Naive thymus-derived CD8-positive, alpha-beta T cell (primary cell): Measurements from ENCODE around the gene MAML3. TPM values are rescaled to one million over a fixed set of nuclear protein-coding genes. Genes with fewer than 3 reads are reported as not detected.
A peak's percentile ranks its signal among the peaks of the same experiment; 100 is the strongest.

Experiments
- ATAC-seq, 2 donors: fragments of 150-1000 bp; cut with Tn5 transposase in 1 of 2; sonication (Bioruptor Pico), chemical (Tn5 transposase) in 1 of 2; 1 replicate in 1 of 2; 2 replicates in 1 of 2; pipeline ENCODE4 v1.10.0; 2021; ENCODE audit warnings: mild to moderate bottlenecking in 2 of 2, moderate library complexity in 2 of 2
- POLR2A ChIA-PET: fragments of 350-600 bp; sonication (Branson Sonifier 250); formaldehyde crosslinking; loops from one replicate; lab custom pipeline; 2021; ENCODE audit warnings: antibody characterized with exemption; lab: Charles Lee
- DNase-seq, 10 donors: peaks; one replicate each; pipeline versions ENCODE4 v3.0.0 to v3.0.0-alpha.2; 2020 to 2022
- H3K27ac Mint-ChIP-seq, 10 donors: one replicate each; pipeline ENCODE4 v1.8.0; 2020 to 2022; ENCODE audit warnings: mild to moderate bottlenecking in 10 of 10, mixed read lengths in 10 of 10, moderate library complexity in 4 of 10, inconsistent platforms in 1 of 10
- H3K27me3 Mint-ChIP-seq, 5 donors: one replicate each; pipeline ENCODE4 v1.8.0; 2021 to 2022; ENCODE audit warnings: mixed read lengths in 5 of 5
- H3K36me3 Mint-ChIP-seq, 3 donors: one replicate each; pipeline ENCODE4 v1.8.0; 2020 to 2022; ENCODE audit warnings: mixed read lengths in 3 of 3, mild to moderate bottlenecking in 2 of 3, inconsistent platforms in 1 of 3
- H3K4me1 Mint-ChIP-seq, 4 donors: one replicate each; pipeline ENCODE4 v1.8.0; 2021 to 2022; ENCODE audit warnings: mixed read lengths in 4 of 4
- H3K4me3 Mint-ChIP-seq, 10 donors: one replicate each; pipeline ENCODE4 v1.8.0; 2020 to 2022; ENCODE audit warnings: mild to moderate bottlenecking in 10 of 10, mixed read lengths in 10 of 10, moderate library complexity in 6 of 10, inconsistent platforms in 1 of 10
- H3K9me3 Mint-ChIP-seq, 9 donors: one replicate each; pipeline ENCODE4 v1.8.0; 2020 to 2022; ENCODE audit warnings: mixed read lengths in 9 of 9, mild to moderate bottlenecking in 3 of 9, inconsistent platforms in 1 of 9, moderate library complexity in 1 of 9
- polyA plus RNA-seq, 3 donors: library from polyadenylated mRNA; unstranded; fragments of 300-500 nt; fragmentation: Illumina TruSeq; gene quantifications; one replicate each; pipeline ENCODE4 v1.2.3, GENCODE V29; 2021
- total RNA-seq, 8 experiments: library from RNA in 2 of 8; stranded (reverse) in 2 of 8; gene quantifications; one replicate each; pipeline ENCODE4 v1.2.3 and lab custom pipeline; 2021 to 2026

MAML3 gene
- total and polyA plus RNA-seq, 5 experiments from 2014 or later, result 0.51 to 5.3 (median 1.6) TPM

GRCh38 chr4:140094438-140095420, 59.3 kb downstream of the MAML3 start:
- Mint-ChIP-seq H3K27ac (peak overlapping the region; percentile 84 to 98 (median 94)), H3K27me3 (no peaks in the 10 kb centered on the region), H3K36me3 (no peaks in the 10 kb centered on the region), H3K4me3 (peak overlapping the region; percentile 71 to 88 (median 78)), H3K9me3 (no peaks in the 10 kb centered on the region), H3K4me1 (peaks cover 40 to 76% (median 63%) of the 10 kb centered on the region in 4 donors)
- ATAC-seq (peak; percentile 70 to 72), DNase-seq (peak; percentile 34 to 81 (median 64))
- POLR2A ChIA-PET, result interaction anchor here (0.9 to 4.0 kb wide), 11 partner anchors 9 to 59 kb away, joined by 3 to 24 read pairs (median 3); partner anchors contain the start of gene MAML3

DNA sequence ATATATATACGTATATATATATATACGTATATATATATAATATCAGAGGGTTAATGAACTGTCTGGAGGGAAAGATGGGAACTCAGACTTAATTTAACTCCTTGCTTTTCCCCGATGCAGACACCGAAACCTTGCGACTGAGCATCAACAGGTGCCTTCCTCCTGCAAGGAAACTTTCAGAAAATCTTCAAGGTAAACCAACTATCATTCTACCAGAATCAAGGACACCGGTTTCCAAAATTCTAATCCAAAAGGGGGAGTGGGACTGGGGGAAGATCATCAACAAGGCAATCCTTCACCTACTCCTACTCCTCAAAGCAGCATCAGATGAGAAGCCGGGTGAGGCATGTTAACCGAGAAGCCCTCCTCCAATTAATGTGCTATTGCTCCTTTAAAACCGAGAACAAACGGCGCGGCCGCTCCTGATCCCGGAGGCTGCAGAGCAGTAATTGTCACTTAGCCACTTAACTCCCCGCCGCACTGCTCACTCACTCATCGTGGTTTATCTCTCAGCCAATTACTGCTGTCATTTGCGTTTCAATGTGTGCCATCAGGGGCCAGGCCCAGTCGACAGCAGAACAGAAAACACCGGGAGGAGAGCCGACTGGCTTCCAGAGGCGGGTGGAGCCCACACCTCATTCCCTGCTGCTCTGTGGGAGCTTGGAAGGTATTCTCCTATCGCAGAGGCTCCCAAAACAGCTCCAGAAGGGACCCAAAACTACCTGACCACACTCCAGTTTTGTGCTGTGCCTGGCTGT, 61.7 kb downstream of the MAML3 start:
- Mint-ChIP-seq H3K9me3 (no peaks in the 10 kb centered on the region), H3K27ac (peak overlapping the region in 8 of 10 donors; percentile 35 to 72 (median 48)), H3K36me3 (no peaks in the 10 kb centered on the region), H3K4me1 (peaks cover 36 to 55% (median 45%) of the 10 kb centered on the region in 4 donors), H3K27me3 (peaks cover 0 to 2% (median 0%) of the 10 kb centered on the region in 5 donors), H3K4me3 (peak overlapping the region in 8 of 10 donors; percentile 21 to 71 (median 54))
- POLR2A ChIA-PET, result interaction anchor here (1.2 to 4.0 kb wide), 2 partner anchors 21 to 43 kb away, joined by 5 to 24 read pairs; no protein-coding TSS in a partner anchor
- no peak for ATAC-seq
- DNase-seq, result no peak

- no peak overlapping the region for H3K4me3 Mint-ChIP-seq
- no peak for ATAC-seq
- H3K27me3 Mint-ChIP-seq, result peaks cover 0 to 2% (median 0%) of the 10 kb centered on the region in 5 donors
- peaks cover 30 to 45% (median 36%) of the 10 kb centered on the region in 4 donors for H3K4me1 Mint-ChIP-seq
- POLR2A ChIA-PET, result interaction anchor here (1.8 kb wide), 1 partner anchor 59 kb away, joined by 5 read pairs; no protein-coding TSS in a partner anchor
- H3K36me3 Mint-ChIP-seq, result no peaks in the 10 kb centered on the region
- DNase-seq, result no peak
- H3K27ac Mint-ChIP-seq, result peak overlapping the region in 1 of 10 donors; percentile 37
- H3K9me3 Mint-ChIP-seq, result no peaks in the 10 kb centered on the region
Measured at GRCh38 chr4:140091305-140091704, 62.7 kb downstream of the MAML3 start.

DNA sequence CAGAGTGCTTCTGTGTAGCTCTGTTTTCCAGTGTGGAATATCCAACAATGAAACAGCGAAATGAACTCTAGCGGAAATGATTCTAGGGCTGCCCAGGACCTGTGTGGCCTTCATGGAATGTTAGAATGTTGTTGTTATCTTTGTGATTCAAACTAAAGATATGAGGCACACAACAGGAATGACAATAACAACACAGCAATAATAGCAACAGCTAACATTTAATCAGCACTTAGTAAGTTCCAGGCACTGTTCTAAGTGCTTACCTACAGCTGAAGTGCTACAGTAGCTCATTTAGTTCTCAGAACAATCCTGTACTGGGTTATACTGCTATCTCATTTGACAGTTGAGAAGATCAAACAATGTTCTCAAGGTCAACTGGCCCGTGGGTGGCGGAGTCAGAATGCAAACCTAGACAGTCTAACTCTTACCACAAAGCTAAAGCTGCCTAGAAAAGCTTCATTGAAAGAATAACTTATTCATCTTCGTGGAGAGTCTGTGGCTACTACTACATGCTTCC, 63.7 kb downstream of the MAML3 start:
- ATAC-seq, result no peak
- Mint-ChIP-seq H3K27me3 (peaks cover 0 to 2% (median 0%) of the 10 kb centered on the region in 5 donors), H3K4me3 (no peak overlapping the region), H3K27ac (no peak overlapping the region), H3K4me1 (peaks cover 20 to 34% (median 25%) of the 10 kb centered on the region in 4 donors), H3K9me3 (no peaks in the 10 kb centered on the region), H3K36me3 (no peaks in the 10 kb centered on the region)
- POLR2A ChIA-PET, result interaction anchor here (1.8 kb wide), 1 partner anchor 60 kb away, joined by 5 read pairs; no protein-coding TSS in a partner anchor
- DNase-seq, result no peak

DNA sequence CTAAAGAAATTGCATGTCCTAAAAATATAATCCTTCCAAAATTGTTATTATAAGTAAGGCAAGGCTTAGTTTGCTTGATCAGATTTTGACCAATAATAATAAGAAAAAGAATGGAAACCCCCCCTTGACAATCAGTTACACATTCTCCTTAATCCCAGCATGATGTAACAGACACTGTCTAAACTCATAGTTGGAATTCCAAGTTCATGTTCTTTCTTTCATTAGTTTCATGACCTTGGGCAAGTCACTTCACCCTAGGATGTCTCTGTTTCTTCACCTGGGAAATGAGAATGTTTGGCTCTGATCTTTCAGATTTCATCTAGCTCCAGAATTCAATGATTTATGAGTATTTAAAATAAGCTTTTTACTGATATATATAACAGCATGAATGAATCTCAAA, 64.8 kb downstream of the MAML3 start:
- POLR2A ChIA-PET, result interaction anchor here (1.8 kb wide), 1 partner anchor 61 kb away, joined by 5 read pairs; no protein-coding TSS in a partner anchor
- no peak for DNase-seq
- ATAC-seq, result no peak
- peaks cover 0 to 2% (median 0%) of the 10 kb centered on the region in 5 donors for H3K27me3 Mint-ChIP-seq
- H3K27ac Mint-ChIP-seq, result peak overlapping the region in 1 of 10 donors; percentile 20
- H3K4me1 Mint-ChIP-seq, result peaks cover 12 to 24% (median 15%) of the 10 kb centered on the region in 4 donors
- H3K4me3 Mint-ChIP-seq, result no peak overlapping the region
- no peaks in the 10 kb centered on the region for H3K36me3 Mint-ChIP-seq
- no peaks in the 10 kb centered on the region for H3K9me3 Mint-ChIP-seq

GRCh38 chr4:140088323-140088967, 65.5 kb downstream of the MAML3 start:
- Mint-ChIP-seq H3K36me3 (no peaks in the 10 kb centered on the region), H3K4me3 (no peak overlapping the region), H3K9me3 (no peaks in the 10 kb centered on the region), H3K27me3 (peaks cover 0 to 2% (median 0%) of the 10 kb centered on the region in 5 donors), H3K27ac (no peak overlapping the region), H3K4me1 (peaks cover 7 to 16% (median 11%) of the 10 kb centered on the region in 4 donors)
- DNase-seq (no peak), ATAC-seq (no peak)
- POLR2A ChIA-PET, result no interaction called here

DNA sequence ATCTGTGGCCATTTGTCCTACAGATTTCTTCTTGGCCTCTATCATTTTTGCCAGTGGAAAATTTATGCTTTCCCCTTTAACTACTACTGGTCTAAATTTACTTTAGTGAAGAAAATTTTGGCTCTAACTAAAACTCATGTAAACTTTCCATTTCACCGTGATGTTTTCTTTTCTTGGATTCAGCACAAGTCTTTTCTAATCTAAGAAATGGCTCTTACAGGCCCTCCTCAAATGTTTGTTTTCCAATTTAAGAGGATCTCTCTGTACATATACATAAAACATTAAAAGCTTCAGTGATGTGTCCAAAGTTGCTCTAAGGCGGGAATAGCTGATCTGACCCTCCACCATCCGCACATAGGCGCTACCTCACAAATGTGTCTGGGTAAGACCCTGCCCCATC, 68.1 kb downstream of the MAML3 start:
- DNase-seq, result no peak
- H3K4me3 Mint-ChIP-seq, result no peak overlapping the region
- POLR2A ChIA-PET, result interaction anchor here (0.6 to 0.9 kb wide), 3 partner anchors 9 to 14 kb away, joined by 3 read pairs; no protein-coding TSS in a partner anchor
- ATAC-seq, result no peak
- H3K27ac Mint-ChIP-seq, result no peak overlapping the region
- no peaks in the 10 kb centered on the region for H3K36me3 Mint-ChIP-seq
- H3K4me1 Mint-ChIP-seq, result peaks cover 5 to 11% (median 8%) of the 10 kb centered on the region in 4 donors
- H3K9me3 Mint-ChIP-seq, result no peaks in the 10 kb centered on the region
- H3K27me3 Mint-ChIP-seq, result peaks cover 0 to 2% (median 0%) of the 10 kb centered on the region in 5 donors

DNA sequence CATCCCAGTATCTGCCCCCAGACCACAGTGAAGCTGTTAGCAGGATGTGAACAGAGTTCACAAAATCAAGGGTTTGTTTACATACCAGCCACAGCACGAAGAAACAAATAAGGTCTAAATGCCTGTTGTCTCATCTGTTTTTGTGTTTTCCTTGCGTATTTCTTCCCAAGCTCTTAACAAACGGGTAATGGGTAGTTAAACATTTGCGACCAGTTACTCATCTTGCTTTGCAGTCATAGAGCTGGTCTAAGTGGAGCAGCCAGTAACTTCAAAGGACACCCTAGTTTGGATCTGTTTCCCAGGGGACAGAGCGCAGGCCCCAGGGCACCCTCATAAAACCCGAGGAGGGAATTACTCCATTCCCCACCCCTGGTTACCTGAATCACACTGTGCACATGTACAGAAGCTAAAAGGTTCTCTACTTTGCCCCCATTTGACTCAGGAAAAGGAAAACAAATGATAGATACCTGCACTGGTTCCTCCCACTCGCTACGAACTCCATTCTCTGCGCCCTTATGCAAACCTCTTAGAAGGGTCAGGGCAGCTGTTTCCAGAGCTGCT, 68.8 kb downstream of the MAML3 start:
- Mint-ChIP-seq H3K9me3 (no peaks in the 10 kb centered on the region), H3K4me3 (no peak overlapping the region), H3K27ac (peak overlapping the region in 2 of 10 donors; percentile 19 to 28), H3K36me3 (no peaks in the 10 kb centered on the region), H3K27me3 (peaks cover 0 to 2% (median 0%) of the 10 kb centered on the region in 5 donors), H3K4me1 (peaks cover 5 to 12% (median 10%) of the 10 kb centered on the region in 4 donors)
- DNase-seq (no peak), ATAC-seq (no peak)
- POLR2A ChIA-PET, result interaction anchor here (0.8 kb wide), 1 partner anchor 10 kb away, joined by 3 read pairs; no protein-coding TSS in a partner anchor

- ATAC-seq (no peak), DNase-seq (no peak)
- Mint-ChIP-seq H3K4me1 (peaks cover 5 to 18% (median 13%) of the 10 kb centered on the region in 4 donors), H3K36me3 (no peaks in the 10 kb centered on the region), H3K4me3 (no peak overlapping the region), H3K27ac (no peak overlapping the region), H3K27me3 (no peaks in the 10 kb centered on the region), H3K9me3 (no peaks in the 10 kb centered on the region)
- POLR2A ChIA-PET, result no interaction called here
Measured at GRCh38 chr4:140084385-140084784, 69.6 kb downstream of the MAML3 start.

GRCh38 chr4:140082391-140082755, 71.6 kb downstream of the MAML3 start:
- no peak overlapping the region for H3K4me3 Mint-ChIP-seq
- POLR2A ChIA-PET, result interaction anchor here (0.5 to 1.0 kb wide), 3 partner anchors 8 to 12 kb away, joined by 3 to 4 read pairs (median 4); no protein-coding TSS in a partner anchor

More at GRCh38 chr4:140082391-140082755, 71.6 kb downstream of the MAML3 start:
- ATAC-seq (no peak), DNase-seq (no peak)
- peak overlapping the region in 3 of 10 donors; percentile 17 to 60 (median 52) for H3K27ac Mint-ChIP-seq
- H3K9me3 Mint-ChIP-seq, result no peaks in the 10 kb centered on the region
- peaks cover 5 to 26% (median 12%) of the 10 kb centered on the region in 4 donors for H3K4me1 Mint-ChIP-seq
- no peaks in the 10 kb centered on the region for H3K36me3 Mint-ChIP-seq
- H3K27me3 Mint-ChIP-seq, result no peaks in the 10 kb centered on the region
